ENCODE data around the gene SORCS2.

SORCS2 gene

GRCh38 chr4:7501314-7501713 lies 309.0 kb downstream of the SORCS2 start:
- H3K4me3 ChIP-seq (ENCODE audit: low read depth, low read length), result no peak overlapping the region
- TF ChIP-seq POLR2A (IDR thresholded peaks at IDR 0.05; ENCODE audit: extremely low read depth, insufficient read length), result no peak
- TF ChIP-seq CTCF (IDR thresholded peaks at IDR 0.05; ENCODE audit: low read depth, low read length), result no peak
- no peak for TF ChIP-seq MYC (IDR thresholded peaks at IDR 0.05; ENCODE audit: low read depth, low read length)
- TF ChIP-seq MAX (IDR thresholded peaks at IDR 0.05; ENCODE audit: low read depth, low read length), result no peak
- no peak for DNase-seq (ENCODE audit: low read depth)

- no peak for TF ChIP-seq CTCF (IDR thresholded peaks at IDR 0.05; ENCODE audit: low read depth, low read length)
- TF ChIP-seq MAX (IDR thresholded peaks at IDR 0.05; ENCODE audit: low read depth, low read length), result no peak
- H3K4me3 ChIP-seq (ENCODE audit: low read depth, low read length), result no peak overlapping the region
- no peak for DNase-seq (ENCODE audit: low read depth)
Observed at GRCh38 chr4:7501873-7502272, 309.5 kb downstream of the SORCS2 start.

GRCh38 chr4:7503559-7504249 lies 311.4 kb downstream of the SORCS2 start:
- TF ChIP-seq MYC (IDR thresholded peaks at IDR 0.05; ENCODE audit: low read depth, low read length) (no peak), CTCF (IDR thresholded peaks at IDR 0.05; ENCODE audit: low read depth, low read length) (no peak), MAX (IDR thresholded peaks at IDR 0.05; ENCODE audit: low read depth, low read length) (no peak), POLR2A (IDR thresholded peaks at IDR 0.05; ENCODE audit: extremely low read depth, insufficient read length) (no peak)
- no peak overlapping the region for H3K4me3 ChIP-seq (ENCODE audit: low read depth, low read length)
- DNase-seq (ENCODE audit: low read depth), result no peak

- no peak overlapping the region for H3K4me3 ChIP-seq (ENCODE audit: low read depth, low read length)
- DNase-seq (ENCODE audit: low read depth), result no peak
- TF ChIP-seq POLR2A (IDR thresholded peaks at IDR 0.05; ENCODE audit: extremely low read depth, insufficient read length) (no peak), MAX (IDR thresholded peaks at IDR 0.05; ENCODE audit: low read depth, low read length) (no peak), MYC (IDR thresholded peaks at IDR 0.05; ENCODE audit: low read depth, low read length) (no peak), CTCF (IDR thresholded peaks at IDR 0.05; ENCODE audit: low read depth, low read length) (no peak)
Observed at GRCh38 chr4:7505116-7505900, 313.0 kb downstream of the SORCS2 start.

GRCh38 chr4:7506119-7506518 lies 313.8 kb downstream of the SORCS2 start:
- TF ChIP-seq CTCF (IDR thresholded peaks at IDR 0.05; ENCODE audit: low read depth, low read length) (no peak), MYC (IDR thresholded peaks at IDR 0.05; ENCODE audit: low read depth, low read length) (no peak), POLR2A (IDR thresholded peaks at IDR 0.05; ENCODE audit: extremely low read depth, insufficient read length) (no peak)
- DNase-seq (ENCODE audit: low read depth), result no peak
- H3K4me3 ChIP-seq (ENCODE audit: low read depth, low read length), result no peak overlapping the region
